Ureter (tissue), 1 donor: ENCODE results near the gene SMIM24. TPM values are rescaled to one million over a fixed set of nuclear protein-coding genes. Genes with fewer than 3 reads are reported as not detected.
"Not testable (repeated sequence)": the region's sequence is repeated elsewhere in the genome, so short reads cannot be mapped to it uniquely, and the experiment has no call there.

Experiments used
- DNase-seq: peaks from one replicate; pipeline ENCODE4 v3.0.0-alpha.2; 2020; ENCODE audit warnings: low spot score
- total RNA-seq: library from RNA; stranded (reverse); gene quantifications from one replicate; pipeline ENCODE4 v1.2.4, GENCODE V29; 2023
- donor health status: DM: yes; HTN: yes; CAD: no.

Gene SMIM24
- total RNA-seq, 1 donor from 2014 or later = not detected

GRCh38 chr19:3455960-3456601 is 24.2 kb downstream of the SMIM24 start:
- no peak for DNase-seq

GRCh38 chr19:3455393-3455955 is 24.9 kb downstream of the SMIM24 start:
- DNase-seq = no peak

GRCh38 chr19:3454656-3455392 is 25.5 kb downstream of the SMIM24 start:
- no peak for DNase-seq

- DNase-seq = no peak
These were observed 26.5 kb downstream of the SMIM24 start for GRCh38 chr19:3453840-3454239.

- not testable (repeated sequence) for DNase-seq
These were observed 27.4 kb downstream of the SMIM24 start for GRCh38 chr19:3452942-3453214.

GRCh38 chr19:3452171-3452941 is 28.0 kb downstream of the SMIM24 start:
- DNase-seq = no peak

GRCh38 chr19:3451451-3451866 is 28.9 kb downstream of the SMIM24 start:
- DNase-seq = no peak

GRCh38 chr19:3450796-3451411 is 29.4 kb downstream of the SMIM24 start:
- peak; percentile 72 for DNase-seq

GRCh38 chr19:3448616-3449334 is 31.6 kb downstream of the SMIM24 start:
- DNase-seq = no peak

GRCh38 chr19:3446657-3447056 is 33.7 kb downstream of the SMIM24 start:
- DNase-seq = not testable (repeated sequence)

- DNase-seq = no peak
These were observed 35.6 kb downstream of the SMIM24 start for GRCh38 chr19:3444695-3445234.

GRCh38 chr19:3443840-3444694 is 36.3 kb downstream of the SMIM24 start:
- DNase-seq = no peak

GRCh38 chr19:3442487-3443071 is 37.7 kb downstream of the SMIM24 start:
- DNase-seq = no peak

GRCh38 chr19:3441986-3442329 is 38.4 kb downstream of the SMIM24 start:
- DNase-seq = no peak

GRCh38 chr19:3441089-3441985 is 39.0 kb downstream of the SMIM24 start:
- no peak for DNase-seq

- no peak for DNase-seq
These were observed 40.2 kb downstream of the SMIM24 start for GRCh38 chr19:3440082-3440481.

GRCh38 chr19:3434630-3435553 is 45.4 kb downstream of the SMIM24 start:
- peak; percentile 96 for DNase-seq
